HUDEP-2 (cell line): Measurements from ENCODE around the gene ETV3.
A peak's percentile ranks its signal among the peaks of the same experiment; 100 is the strongest.

ENCODE experiments used
- DNase-seq, 76 experiments: peaks; one replicate each; lab custom pipeline; 2025; ENCODE audit not compliant: unreplicated experiment in 76 of 76; lab: John Stamatoyannopoulos, UW

The ETV3 gene

GRCh38 chr1:157140063-157140588 is 1.9 kb upstream of the ETV3 start:
- no peak for DNase-seq

GRCh38 chr1:157139052-157139715 is 989 bp upstream of the ETV3 start:
- DNase-seq: no peak

GRCh38 chr1:157137408-157138219 is 581 bp downstream of the ETV3 start:
- peak in 10 of 76 experiments; percentile 6 to 26 (median 15) for DNase-seq

GRCh38 chr1:157137046-157137407 is 1.2 kb downstream of the ETV3 start:
- peak in 1 of 76 experiments; percentile 23 for DNase-seq

- DNase-seq: no peak
Observed at GRCh38 chr1:157136133-157136532, 2.1 kb downstream of the ETV3 start.

- DNase-seq: peak in 1 of 76 experiments; percentile 9
Observed at GRCh38 chr1:157135646-157136045, 2.5 kb downstream of the ETV3 start.

- DNase-seq: no peak
Observed at GRCh38 chr1:157135070-157135469, 3.1 kb downstream of the ETV3 start.

- DNase-seq: no peak
Observed at GRCh38 chr1:157134442-157134841, 3.8 kb downstream of the ETV3 start.

- peak in 4 of 76 experiments; percentile 4 to 15 (median 6) for DNase-seq
Observed at GRCh38 chr1:157133426-157133825, 4.8 kb downstream of the ETV3 start.

- peak in 19 of 76 experiments; percentile 9 to 68 (median 24) for DNase-seq
Observed at GRCh38 chr1:157132616-157133167, 5.5 kb downstream of the ETV3 start.

GRCh38 chr1:157132111-157132510 is 6.1 kb downstream of the ETV3 start:
- no peak for DNase-seq

- peak in 7 of 76 experiments; percentile 5 to 54 (median 12) for DNase-seq
Observed at GRCh38 chr1:157131281-157131680, 6.9 kb downstream of the ETV3 start.

GRCh38 chr1:157124855-157125254 is 13.3 kb downstream of the ETV3 start:
- peak in 2 of 76 experiments; percentile 1 to 5 for DNase-seq

GRCh38 chr1:157119448-157119847 is 18.7 kb downstream of the ETV3 start:
- no peak for DNase-seq

GRCh38 chr1:157119008-157119407 is 19.2 kb downstream of the ETV3 start:
- DNase-seq: no peak

GRCh38 chr1:157117527-157118057 is 20.6 kb downstream of the ETV3 start:
- no peak for DNase-seq

GRCh38 chr1:157116737-157117103 is 21.5 kb downstream of the ETV3 start:
- DNase-seq: no peak

GRCh38 chr1:157115851-157116736 is 22.1 kb downstream of the ETV3 start:
- DNase-seq: no peak

GRCh38 chr1:157115429-157115838 is 22.8 kb downstream of the ETV3 start:
- DNase-seq: no peak
